ENCODE results near the gene CDKAL1.

GRCh38 chr6:21238208-21238607 is 704.0 kb downstream of the CDKAL1 start:
- TF ChIP-seq RXRA (IDR thresholded peaks at IDR 0.05), result no peak
- no peak for TF ChIP-seq MAX (IDR thresholded peaks at IDR 0.05)
- TF ChIP-seq CTCF (IDR thresholded peaks at IDR 0.05; ENCODE audit: low read depth, low read length, missing input control), result no peak

All from liver (tissue), 3 donors.